DOHH2 (cell line): ENCODE data around the gene DGKD.

Experiments
- H3F3A ChIP-seq: fragments of 200-600 bp; sonication (generic), shearing (Covaris generic); 2 replicates; pipeline ENCODE4 v1.6.0; 2016; ENCODE audit warnings: antibody characterized with exemption, mild to moderate bottlenecking; ENCODE audit not compliant: control insufficient read depth, insufficient read depth
- H3K27ac ChIP-seq: fragments of 200-600 bp; sonication (generic); 2 replicates; pipeline ENCODE4 v1.5.1; 2014; ENCODE audit warnings: low read depth, mild to moderate bottlenecking, low read length, moderate library complexity
- H3K27me3 ChIP-seq: fragments of 200-600 bp; sonication (generic); 2 replicates; pipeline ENCODE4 v1.6.1; 2014; ENCODE audit warnings: mild to moderate bottlenecking, low read length, mixed read lengths; ENCODE audit not compliant: control insufficient read depth
- H3K36me3 ChIP-seq: fragments of 200-600 bp; sonication (generic); 2 replicates; pipeline ENCODE4 v1.6.1; 2014; ENCODE audit warnings: mild to moderate bottlenecking, low read length, moderate library complexity, mixed read lengths; ENCODE audit not compliant: control insufficient read depth
- H3K4me1 ChIP-seq: fragments of 200-600 bp; sonication (generic); 2 replicates; pipeline ENCODE4 v1.6.1; 2014; ENCODE audit warnings: mild to moderate bottlenecking, low read length, mixed read lengths; ENCODE audit not compliant: control insufficient read depth
- H3K4me2 ChIP-seq: fragments of 200-600 bp; sonication (generic); 2 replicates; pipeline ENCODE4 v1.6.0; 2014; ENCODE audit warnings: mild to moderate bottlenecking, low read length, moderate library complexity
- H3K4me3 ChIP-seq: fragments of 200-600 bp; sonication (generic); 2 replicates; pipeline ENCODE4 v1.5.1; 2014; ENCODE audit warnings: mild to moderate bottlenecking, low read length, mixed read lengths
- H3K79me2 ChIP-seq: fragments of 200-600 bp; sonication (generic); 2 replicates; pipeline ENCODE4 v1.6.1; 2014; ENCODE audit warnings: mild to moderate bottlenecking, low read length, mixed read lengths; ENCODE audit not compliant: control insufficient read depth
- H3K9me2 ChIP-seq: fragments of 200-600 bp; sonication (generic); replicated peaks from 2 replicates; pipeline ENCODE4 v1.6.1; 2014; ENCODE audit warnings: mild to moderate bottlenecking, low read length, mixed read lengths; ENCODE audit not compliant: control insufficient read depth
- H3K9me3 ChIP-seq: fragments of 200-600 bp; sonication (generic); 2 replicates; pipeline ENCODE4 v1.6.1; 2014; ENCODE audit warnings: antibody characterized with exemption, low read length, mixed read lengths; ENCODE audit not compliant: control insufficient read depth, insufficient read depth
- H4K20me1 ChIP-seq: fragments of 200-600 bp; sonication (generic); 2 replicates; pipeline ENCODE4 v1.6.0; 2014; ENCODE audit warnings: low read depth, mild to moderate bottlenecking, antibody characterized with exemption, low read length, moderate library complexity; ENCODE audit not compliant: control insufficient read depth, insufficient read depth
- EZH2phosphoT487 ChIP-seq: fragments of 200-600 bp; sonication (generic); IDR thresholded peaks from 2 replicates; pipeline ENCODE4 v1.6.1; 2017; ENCODE audit warnings: borderline replicate concordance, mild to moderate bottlenecking, antibody characterized with exemption, low read length, moderate library complexity, mixed read lengths
- TF ChIP-seq, protein P1 (sequence below): fragments of 200-600 bp; sonication (generic); IDR thresholded peaks from one replicate; pipeline ENCODE4 v1.5.1; 2014; ENCODE audit warnings: antibody characterized with exemption, mild to moderate bottlenecking, low read depth, low read length; ENCODE audit not compliant: poor library complexity, severe bottlenecking

DGKD gene

DNA sequence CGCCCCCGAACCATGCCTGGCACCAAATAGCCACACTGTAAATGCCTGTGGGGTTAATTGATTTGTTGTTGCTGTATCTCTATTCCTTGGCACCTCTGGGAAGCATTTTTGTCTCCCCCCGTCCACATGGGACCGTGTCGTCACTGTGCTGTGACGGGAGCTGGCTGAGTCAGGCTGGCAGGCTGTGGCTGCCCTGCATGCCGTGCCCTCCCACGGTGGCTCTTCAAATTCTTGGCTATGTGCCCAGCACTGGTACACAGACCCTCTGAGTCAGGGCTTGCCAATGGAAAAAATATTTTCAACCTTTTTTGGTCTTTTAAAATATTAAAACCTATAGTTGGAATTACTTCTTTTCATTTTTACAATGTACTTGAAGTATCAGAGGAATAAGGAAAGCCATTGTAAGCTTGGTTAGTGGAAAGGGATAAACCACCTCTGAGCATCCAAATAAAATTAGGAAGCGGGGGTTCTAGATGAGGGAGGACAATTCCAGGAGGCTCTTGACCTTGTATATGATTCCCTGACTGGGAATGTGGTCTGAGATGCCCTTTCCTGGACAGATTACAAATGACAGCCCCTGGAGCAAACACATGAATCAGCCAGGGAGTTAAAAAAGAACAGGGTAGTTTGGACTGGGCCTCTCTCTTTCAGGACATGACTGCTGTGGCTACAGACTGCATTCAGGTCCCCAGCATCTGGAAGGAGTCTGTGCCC lies 59.4 kb downstream of the DGKD start:
- Histone ChIP-seq H3K4me3 (no peak overlapping the region), H3K79me2 (peaks cover 25% of the 10 kb centered on the region), H3K9me2 (no peaks in the 10 kb centered on the region), H3K9me3 (peaks cover 15% of the 10 kb centered on the region; the same call in 1 of the 2 replicates), H4K20me1 (no peaks in the 10 kb centered on the region), H3K36me3 (peaks cover 22% of the 10 kb centered on the region), H3F3A (peaks cover 18% of the 10 kb centered on the region), H3K4me2 (no peak overlapping the region), H3K4me1 (peaks cover 30% of the 10 kb centered on the region), H3K27ac (no peak overlapping the region), H3K27me3 (no peaks in the 10 kb centered on the region)
- TF ChIP-seq EZH2phosphoT487, result no peak
- TF ChIP-seq, protein P1, sequence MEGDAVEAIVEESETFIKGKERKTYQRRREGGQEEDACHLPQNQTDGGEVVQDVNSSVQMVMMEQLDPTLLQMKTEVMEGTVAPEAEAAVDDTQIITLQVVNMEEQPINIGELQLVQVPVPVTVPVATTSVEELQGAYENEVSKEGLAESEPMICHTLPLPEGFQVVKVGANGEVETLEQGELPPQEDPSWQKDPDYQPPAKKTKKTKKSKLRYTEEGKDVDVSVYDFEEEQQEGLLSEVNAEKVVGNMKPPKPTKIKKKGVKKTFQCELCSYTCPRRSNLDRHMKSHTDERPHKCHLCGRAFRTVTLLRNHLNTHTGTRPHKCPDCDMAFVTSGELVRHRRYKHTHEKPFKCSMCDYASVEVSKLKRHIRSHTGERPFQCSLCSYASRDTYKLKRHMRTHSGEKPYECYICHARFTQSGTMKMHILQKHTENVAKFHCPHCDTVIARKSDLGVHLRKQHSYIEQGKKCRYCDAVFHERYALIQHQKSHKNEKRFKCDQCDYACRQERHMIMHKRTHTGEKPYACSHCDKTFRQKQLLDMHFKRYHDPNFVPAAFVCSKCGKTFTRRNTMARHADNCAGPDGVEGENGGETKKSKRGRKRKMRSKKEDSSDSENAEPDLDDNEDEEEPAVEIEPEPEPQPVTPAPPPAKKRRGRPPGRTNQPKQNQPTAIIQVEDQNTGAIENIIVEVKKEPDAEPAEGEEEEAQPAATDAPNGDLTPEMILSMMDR, result no peak

DNA sequence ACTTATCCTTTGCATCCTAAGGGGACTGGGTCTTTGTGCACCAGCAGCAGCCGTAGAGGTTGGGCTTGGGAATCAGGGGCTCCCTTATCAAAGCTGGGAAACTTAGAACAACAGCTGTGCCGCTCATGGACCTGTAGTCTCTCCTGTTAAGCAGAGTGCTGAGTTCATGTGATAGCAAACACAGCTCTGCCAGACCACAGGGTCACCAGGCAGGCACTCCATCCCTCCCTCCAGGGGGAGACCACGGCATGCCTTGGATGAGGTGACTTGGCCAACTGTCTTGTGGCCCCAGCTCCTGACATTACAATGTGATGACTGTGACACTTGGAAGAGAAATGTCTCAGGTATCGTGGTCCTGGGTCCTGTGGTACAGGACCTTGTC lies 60.0 kb downstream of the DGKD start:
- H3K9me3 ChIP-seq, result peaks cover 15% of the 10 kb centered on the region; the same call in 1 of the 2 replicates
- peaks cover 28% of the 10 kb centered on the region for H3K79me2 ChIP-seq
- peaks cover 36% of the 10 kb centered on the region for H3K4me1 ChIP-seq
- no peaks in the 10 kb centered on the region for H3K9me2 ChIP-seq
- H3K4me3 ChIP-seq, result no peak overlapping the region
- H3K27ac ChIP-seq, result no peak overlapping the region
- peaks cover 22% of the 10 kb centered on the region for H3K36me3 ChIP-seq
- TF ChIP-seq, protein P1, result no peak
- TF ChIP-seq EZH2phosphoT487, result no peak
- H4K20me1 ChIP-seq, result 0 out of 2 replicates have a peak, but pooled peaks cover 5% of the 10 kb centered on the region
- H3K27me3 ChIP-seq, result no peaks in the 10 kb centered on the region
- H3F3A ChIP-seq, result peaks cover 23% of the 10 kb centered on the region
- no peak overlapping the region for H3K4me2 ChIP-seq

DNA sequence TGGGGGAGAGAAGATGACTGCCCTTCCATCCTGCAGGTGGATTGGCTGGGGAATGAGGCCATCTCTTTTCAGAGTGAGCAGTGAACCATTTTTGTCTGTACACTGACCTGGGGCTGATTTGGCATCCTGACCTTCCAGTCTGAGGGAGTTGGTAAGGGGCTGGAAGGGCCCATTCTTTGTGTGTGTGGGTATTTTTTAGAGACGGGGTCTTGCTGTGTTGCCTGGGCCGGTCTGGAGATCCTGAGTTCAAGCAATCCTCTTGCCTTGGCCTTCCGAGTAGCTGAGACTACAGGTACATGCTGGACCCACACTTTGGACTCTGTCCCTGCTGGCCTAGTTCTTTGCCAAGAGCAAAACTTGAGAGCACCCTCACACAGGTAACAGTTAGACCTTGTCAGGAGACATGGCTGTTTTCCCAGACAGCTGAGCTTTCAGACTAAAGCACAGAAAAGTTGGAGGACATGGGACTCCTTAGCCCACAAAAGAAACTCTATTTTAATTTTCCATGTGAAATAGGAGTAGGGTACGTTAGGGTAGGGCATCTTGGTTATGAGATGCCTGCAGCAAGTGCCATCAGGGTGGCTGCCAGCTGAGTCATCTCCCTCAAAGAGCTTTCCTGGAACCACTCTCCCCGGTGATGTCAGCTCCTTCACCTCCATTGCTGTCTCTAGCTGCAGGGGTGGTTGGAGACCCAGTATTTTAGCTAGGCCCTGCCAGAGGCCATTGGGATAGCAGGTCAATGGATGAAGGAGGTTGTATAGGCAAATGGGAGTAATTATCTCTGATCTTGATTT lies 60.7 kb downstream of the DGKD start:
- Histone ChIP-seq H3K36me3 (peaks cover 24% of the 10 kb centered on the region), H3K4me2 (no peak overlapping the region), H3K9me3 (peaks cover 15% of the 10 kb centered on the region; the same call in 1 of the 2 replicates), H3K9me2 (no peaks in the 10 kb centered on the region), H3K4me1 (peaks cover 43% of the 10 kb centered on the region), H3F3A (peaks cover 24% of the 10 kb centered on the region), H3K27ac (no peak overlapping the region), H3K79me2 (peaks cover 34% of the 10 kb centered on the region), H3K27me3 (no peaks in the 10 kb centered on the region), H3K4me3 (no peak overlapping the region), H4K20me1 (0 out of 2 replicates have a peak, but pooled peaks cover 9% of the 10 kb centered on the region)
- TF ChIP-seq EZH2phosphoT487, result no peak
- TF ChIP-seq, protein P1, result no peak
